Fibroblast of pulmonary artery (primary cell): ENCODE measurements around the gene TMC1.
"Not testable (repeated sequence)": the region's sequence is repeated elsewhere in the genome, so short reads cannot be mapped to it uniquely, and the experiment has no call there.

Experiments
- DNase-seq: peaks from one replicate; pipeline ENCODE4 v3.0.0-alpha.2; 2010; ENCODE audit warnings: low read depth
- H3K4me3 ChIP-seq: replicated peaks from 2 replicates; pipeline ENCODE4 v1.5.1; 2011; ENCODE audit warnings: low read depth, mild to moderate bottlenecking, control low read depth, low read length, moderate library complexity
- CTCF ChIP-seq: IDR thresholded peaks from 2 replicates; pipeline ENCODE4 v1.5.1; 2011; ENCODE audit warnings: mild to moderate bottlenecking, control low read depth, low read length, inconsistent platforms; ENCODE audit errors: missing control alignments

TMC1 gene

GRCh38 chr9:72844440-72844768, 323.0 kb downstream of the TMC1 start:
- no peak for DNase-seq
- TF ChIP-seq CTCF: no peak

GRCh38 chr9:72845052-72845451, 323.6 kb downstream of the TMC1 start:
- not testable (repeated sequence) for H3K4me3 ChIP-seq, DNase-seq

More at GRCh38 chr9:72844440-72844768, 323.0 kb downstream of the TMC1 start:
- H3K4me3 ChIP-seq: no peak overlapping the region

GRCh38 chr9:72850209-72850608, 328.8 kb downstream of the TMC1 start:
- not testable (repeated sequence) for H3K4me3 ChIP-seq, DNase-seq

GRCh38 chr9:72855321-72855720, 333.9 kb downstream of the TMC1 start:
- H3K4me3 ChIP-seq: no peak overlapping the region
- no peak for TF ChIP-seq CTCF
- no peak for DNase-seq

GRCh38 chr9:72855890-72856523, 334.6 kb downstream of the TMC1 start:
- no peak for DNase-seq
- H3K4me3 ChIP-seq: no peak overlapping the region
- no peak for TF ChIP-seq CTCF

- TF ChIP-seq CTCF: peak; percentile 79
- H3K4me3 ChIP-seq: no peak overlapping the region
- peak; percentile 84 for DNase-seq
These were observed 335.7 kb downstream of the TMC1 start for GRCh38 chr9:72856972-72857623.

- DNase-seq: no peak
- TF ChIP-seq CTCF: no peak
- no peak overlapping the region for H3K4me3 ChIP-seq
These were observed 336.2 kb downstream of the TMC1 start for GRCh38 chr9:72857624-72857996.
